Ovary (tissue), 9 donors: ENCODE measurements around the gene ECSIT. TPM values are rescaled to one million over a fixed set of nuclear protein-coding genes. Genes with fewer than 3 reads are reported as not detected.
"Not testable (repeated sequence)": the region's sequence is repeated elsewhere in the genome, so short reads cannot be mapped to it uniquely, and the experiment has no call there.

Source experiments
- DNase-seq, 5 donors: peaks; one replicate each; pipeline ENCODE4 v3.0.0-alpha.2; 2019 to 2020
- H3K27ac ChIP-seq, 2 donors: fragments of 200-600 bp; one replicate each; pipeline versions ENCODE4 v1.5.1 to v1.8.0; 2019 to 2022
- H3K27me3 ChIP-seq: fragments of 200-600 bp; one replicate; pipeline ENCODE4 v1.8.0; 2022
- H3K36me3 ChIP-seq: fragments of 200-600 bp; sonication (generic); one replicate; pipeline ENCODE4 v1.5.1; 2019
- H3K4me1 ChIP-seq: one replicate; pipeline ENCODE4 v1.8.1; 2013; ENCODE audit warnings: mild to moderate bottlenecking, moderate library complexity; ENCODE audit not compliant: insufficient read depth
- H3K4me3 ChIP-seq: fragments of 200-600 bp; sonication (generic); one replicate; pipeline ENCODE4 v1.5.1; 2017
- H3K9me3 ChIP-seq, 2 donors: fragments of 200-600 bp in 1 of 2; sonication (generic) in 1 of 2; one replicate each; pipeline versions ENCODE4 v1.5.1 to v1.8.1; 2013 to 2019; ENCODE audit warnings: mild to moderate bottlenecking in 1 of 2, moderate library complexity in 1 of 2
- EP300 ChIP-seq: sonication (generic); formaldehyde crosslinking; IDR thresholded peaks from one replicate; pipeline ENCODE4 v1.6.1; 2017; ENCODE audit warnings: antibody characterized with exemption
- POLR2A ChIP-seq: fragments of 450-650 bp; IDR thresholded peaks from one replicate; pipeline ENCODE4 v1.6.1; 2017; ENCODE audit warnings: antibody characterized with exemption, mild to moderate bottlenecking, moderate library complexity
- WGBS, 3 donors: extraction: QIAGEN DNeasy Blood & Tissue Kit in 1 of 3; methylation state at CpG; one replicate each; pipeline versions ENCODE4 v1.1.5 to v1.1.7; 2013 to 2017; 5-methylcytosine and 5-hydroxymethylcytosine counted together
- intact Hi-C, 4 donors: fragments of 100-400 bp; cut with DNase I; formaldehyde crosslinking; loops; one replicate each; pipeline versions ENCODE4 v1.11.0 to v1.15.1; 2022 to 2023
- polyA plus RNA-seq, 2 donors: library from polyadenylated mRNA; stranded (reverse); fragments of 200-250 nt in 1 of 2; fragments of 350-450 nt in 1 of 2; fragmentation: Illumina TruSeq in 1 of 2; extraction: RNeasy Lipid Tissue Mini Kit (QIAGEN cat#74804) in 1 of 2; gene quantifications; one replicate each; pipeline ENCODE4 v1.2.3, GENCODE V29; 2013 to 2014
- total RNA-seq, 7 donors: library from RNA; depleted of rRNA in 2 of 7; stranded (reverse); fragments of >200 nt in 2 of 7; fragmentation: NEBNext Ultra II Directional in 3 of 7; extraction: Animal tissue kit (Norgen Biotek cat#: 25700) in 3 of 7; gene quantifications; one replicate each; pipeline versions ENCODE4 v1.1.0 to v1.2.4, GENCODE V29; 2016 to 2023
- TF ChIP-seq, protein P1 (sequence below), 3 donors: fragments of 450-650 bp in 2 of 3; fragments of 200-600 bp in 1 of 3; IDR thresholded peaks; one replicate each; pipeline versions ENCODE4 v1.5.1 to v1.8.0; 2016 to 2022; ENCODE audit warnings: antibody characterized with exemption in 3 of 3, mild to moderate bottlenecking in 1 of 3
- donor health status: DM: no; HTN: no; CAD: no; lungs with moderate emphysema.
- donor health status: DM: no; HTN: no; CAD: no.
- donor health status: Bipolar disorder and iron deficiency.
- donor health status: DM: yes; HTN: yes; CAD: no.
- donor health status: DM: no; HTN: no; CAD: no.
- donor health status: DM: yes; HTN: yes; CAD: no.

The ECSIT gene
- total and polyA plus RNA-seq, 9 donors, result 16.3 to 84.8 (median 58.2) TPM

- H3K4me1 ChIP-seq, result no peaks in the 10 kb centered on the region
- no peaks in the 10 kb centered on the region for H3K27me3 ChIP-seq
- no peak for DNase-seq
- no peaks in the 10 kb centered on the region for H3K9me3 ChIP-seq
- H3K27ac ChIP-seq, result no peak overlapping the region
- TF ChIP-seq EP300 (no peak), POLR2A (no peak)
- no peak overlapping the region for H3K4me3 ChIP-seq
- intact Hi-C loops, result no loop called here
- no peaks in the 10 kb centered on the region for H3K36me3 ChIP-seq
- 35 to 63% (median 37%) methylated on average over 2 of the region's 2 CpGs for WGBS, 3 donors
Observed at GRCh38 chr19:11461453-11461852, 67.5 kb downstream of the ECSIT start.

GRCh38 chr19:11460207-11460606, 68.7 kb downstream of the ECSIT start:
- H3K27me3 ChIP-seq, result no peaks in the 10 kb centered on the region
- no peak for DNase-seq
- intact Hi-C loops, result no loop called here
- no peak overlapping the region for H3K4me3 ChIP-seq
- H3K9me3 ChIP-seq, result no peaks in the 10 kb centered on the region
- WGBS, 3 donors, result 41 to 45% (median 43%) methylated on average over 4 of the region's 4 CpGs
- H3K27ac ChIP-seq, result no peak overlapping the region
- H3K36me3 ChIP-seq, result no peaks in the 10 kb centered on the region
- H3K4me1 ChIP-seq, result no peaks in the 10 kb centered on the region
- TF ChIP-seq POLR2A (no peak), EP300 (no peak)
- TF ChIP-seq, protein P1, sequence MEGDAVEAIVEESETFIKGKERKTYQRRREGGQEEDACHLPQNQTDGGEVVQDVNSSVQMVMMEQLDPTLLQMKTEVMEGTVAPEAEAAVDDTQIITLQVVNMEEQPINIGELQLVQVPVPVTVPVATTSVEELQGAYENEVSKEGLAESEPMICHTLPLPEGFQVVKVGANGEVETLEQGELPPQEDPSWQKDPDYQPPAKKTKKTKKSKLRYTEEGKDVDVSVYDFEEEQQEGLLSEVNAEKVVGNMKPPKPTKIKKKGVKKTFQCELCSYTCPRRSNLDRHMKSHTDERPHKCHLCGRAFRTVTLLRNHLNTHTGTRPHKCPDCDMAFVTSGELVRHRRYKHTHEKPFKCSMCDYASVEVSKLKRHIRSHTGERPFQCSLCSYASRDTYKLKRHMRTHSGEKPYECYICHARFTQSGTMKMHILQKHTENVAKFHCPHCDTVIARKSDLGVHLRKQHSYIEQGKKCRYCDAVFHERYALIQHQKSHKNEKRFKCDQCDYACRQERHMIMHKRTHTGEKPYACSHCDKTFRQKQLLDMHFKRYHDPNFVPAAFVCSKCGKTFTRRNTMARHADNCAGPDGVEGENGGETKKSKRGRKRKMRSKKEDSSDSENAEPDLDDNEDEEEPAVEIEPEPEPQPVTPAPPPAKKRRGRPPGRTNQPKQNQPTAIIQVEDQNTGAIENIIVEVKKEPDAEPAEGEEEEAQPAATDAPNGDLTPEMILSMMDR (IDR thresholded peaks at IDR 0.05), result no peak

DNA sequence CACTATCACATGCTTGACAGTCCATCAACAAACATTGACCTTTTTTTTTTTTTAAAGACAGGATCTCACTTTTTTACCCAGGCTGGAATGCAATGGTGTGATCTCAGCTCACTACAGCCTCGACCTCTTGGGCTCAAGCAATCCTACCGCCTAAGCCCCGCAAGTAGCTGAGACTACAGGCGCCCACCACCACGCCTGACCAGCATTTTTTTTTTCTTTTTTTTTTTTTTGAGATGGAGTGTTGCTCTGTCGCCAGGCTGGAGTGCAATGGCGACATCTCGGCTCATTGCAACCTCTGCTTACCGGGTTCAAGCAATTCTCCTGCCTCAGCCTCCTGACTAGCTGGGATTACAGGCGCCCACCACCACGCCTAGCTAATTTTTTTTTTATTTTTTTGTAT, 70.0 kb downstream of the ECSIT start:
- H3K9me3 ChIP-seq, H3K4me1 ChIP-seq, H3K36me3 ChIP-seq, DNase-seq, H3K27ac ChIP-seq, H3K4me3 ChIP-seq, H3K27me3 ChIP-seq, intact Hi-C loops: not testable (repeated sequence)
- WGBS, 3 donors, result 75 to 78% (median 77%) methylated on average over 11 of the region's 11 CpGs

GRCh38 chr19:11458236-11458900, 70.6 kb downstream of the ECSIT start:
- 78 to 87% (median 80%) methylated on average over 19 of the region's 19 CpGs for WGBS, 3 donors
- TF ChIP-seq, protein P1 (IDR thresholded peaks at IDR 0.05), result no peak

GRCh38 chr19:11457831-11458230, 71.1 kb downstream of the ECSIT start:
- Histone ChIP-seq H3K27me3 (no peaks in the 10 kb centered on the region), H3K36me3 (no peaks in the 10 kb centered on the region), H3K27ac (no peak overlapping the region), H3K9me3 (no peaks in the 10 kb centered on the region), H3K4me3 (no peak overlapping the region), H3K4me1 (no peaks in the 10 kb centered on the region)
- DNase-seq, result no peak
- TF ChIP-seq, protein P1 (IDR thresholded peaks at IDR 0.05), result no peak
- TF ChIP-seq EP300 (no peak), POLR2A (no peak)
- intact Hi-C loops, result no loop called here
- 78 to 90% (median 87%) methylated on average over 20 of the region's 20 CpGs for WGBS, 3 donors

More at GRCh38 chr19:11458236-11458900, 70.6 kb downstream of the ECSIT start:
- Histone ChIP-seq H3K9me3 (no peaks in the 10 kb centered on the region), H3K27ac (no peak overlapping the region), H3K36me3 (no peaks in the 10 kb centered on the region), H3K4me3 (no peak overlapping the region), H3K4me1 (no peaks in the 10 kb centered on the region), H3K27me3 (no peaks in the 10 kb centered on the region)
- no peak for DNase-seq
- intact Hi-C loops, result no loop called here
